Keratinocyte (primary cell): Measurements from ENCODE around the gene DEFB132. TPM values are rescaled to one million over a fixed set of nuclear protein-coding genes. Genes with fewer than 3 reads are reported as not detected.

ENCODE experiments used
- DNase-seq: peaks from one replicate; pipeline ENCODE4 v3.0.0-alpha.2; 2011; ENCODE audit warnings: low read depth, missing footprints, low spot score
- FAIRE-seq: peaks from 2 replicates; lab custom pipeline; 2011; peaks lifted over from hg19 to GRCh38; lab: Jason Lieb, UNC
- H2AFZ ChIP-seq: 2 replicates; pipeline ENCODE4 v1.6.0; 2012; ENCODE audit warnings: low read length, control low read depth, inconsistent platforms; ENCODE audit not compliant: control insufficient read depth
- H3K27ac ChIP-seq: 2 replicates; pipeline ENCODE4 v1.5.1; 2011; ENCODE audit warnings: low read length; ENCODE audit not compliant: control insufficient read depth, insufficient read depth
- H3K27me3 ChIP-seq: 3 replicates; pipeline ENCODE4 v1.6.0; 2011; ENCODE audit warnings: low read length; ENCODE audit not compliant: control insufficient read depth, insufficient read depth; ENCODE audit errors: extremely low read depth
- H3K36me3 ChIP-seq, 2 experiments: 2 replicates in 1 of 2; 3 replicates in 1 of 2; pipeline ENCODE4 v1.5.1; 2011; ENCODE audit warnings: low read length in 2 of 2, mild to moderate bottlenecking in 1 of 2; ENCODE audit not compliant: control insufficient read depth in 2 of 2, insufficient read depth in 2 of 2; ENCODE audit errors: extremely low read depth in 1 of 2
- H3K4me1 ChIP-seq: 3 replicates; pipeline ENCODE4 v1.5.1; 2011; ENCODE audit warnings: low read length; ENCODE audit not compliant: control insufficient read depth, insufficient read depth; ENCODE audit errors: extremely low read depth
- H3K4me2 ChIP-seq: 3 replicates; pipeline ENCODE4 v1.6.0; 2011; ENCODE audit warnings: low read depth, low read length; ENCODE audit not compliant: control insufficient read depth, insufficient read depth; ENCODE audit errors: extremely low read depth
- H3K4me3 ChIP-seq, 3 experiments: fragments of 200-600 bp in 1 of 3; sonication (generic) in 1 of 3; 2 replicates in 2 of 3; 3 replicates in 1 of 3; pipeline ENCODE4 v1.5.1; 2011 to 2016; ENCODE audit warnings: low read length in 3 of 3, mild to moderate bottlenecking in 3 of 3, control low read depth in 2 of 3, inconsistent platforms in 1 of 3, low read depth in 1 of 3, mixed read lengths in 1 of 3, mixed run types in 1 of 3, moderate library complexity in 1 of 3; ENCODE audit not compliant: control insufficient read depth in 2 of 3, insufficient read depth in 2 of 3; ENCODE audit errors: extremely low read depth in 1 of 3
- H3K79me2 ChIP-seq: 2 replicates; pipeline ENCODE4 v1.6.0; 2012; ENCODE audit warnings: low read length; ENCODE audit not compliant: control insufficient read depth, insufficient read depth
- H3K9ac ChIP-seq: 3 replicates; pipeline ENCODE4 v1.6.0; 2011; ENCODE audit warnings: low read length; ENCODE audit not compliant: control insufficient read depth, insufficient read depth; ENCODE audit errors: extremely low read depth
- H3K9me1 ChIP-seq: 3 replicates; pipeline ENCODE4 v1.6.0; 2011; ENCODE audit warnings: low read length; ENCODE audit not compliant: control insufficient read depth, insufficient read depth; ENCODE audit errors: extremely low read depth
- H3K9me3 ChIP-seq: 2 replicates; pipeline ENCODE4 v1.5.1; 2012; ENCODE audit warnings: low read depth, low read length; ENCODE audit not compliant: control insufficient read depth
- H4K20me1 ChIP-seq: 3 replicates; pipeline ENCODE4 v1.6.0; 2011; ENCODE audit warnings: low read length; ENCODE audit not compliant: control insufficient read depth, insufficient read depth; ENCODE audit errors: extremely low read depth
- EZH2 ChIP-seq: IDR thresholded peaks from one replicate; pipeline ENCODE4 v1.6.1; 2012; ENCODE audit warnings: inconsistent platforms, mild to moderate bottlenecking, low read length, moderate library complexity
- dilution Hi-C: fragments of 300-500 bp; cut with MboI; formaldehyde crosslinking; loops from one replicate; pipeline ENCODE4 v1.7.0; 2020; ENCODE audit warnings: low sequenced_read_pairs; ENCODE audit not compliant: extremely low pct_ligation_motif_present
- polyA minus RNA-seq, 3 experiments: library from RNA; depleted of rRNA, polyadenylated mRNA; stranded (reverse); fragments of >200 nt; gene quantifications; 1 replicate in 1 of 3; 2 replicates in 1 of 3; 3 replicates in 1 of 3; pipeline ENCODE4 v1.2.3, GENCODE V29; 2011
- polyA plus RNA-seq, 5 experiments: library from polyadenylated mRNA; depleted of rRNA in 3 of 5; stranded (reverse) in 3 of 5; stranded (forward) in 1 of 5; unstranded in 1 of 5; fragments of >200 nt; gene quantifications; 1 replicate in 1 of 5; 2 replicates in 3 of 5; 3 replicates in 1 of 5; pipeline versions ENCODE4 v1.2.1 to v1.2.3, GENCODE V29; 2011 to 2012; ENCODE audit warnings: missing spikeins in 2 of 5, low read depth in 1 of 5, low replicate concordance in 1 of 5
- TF ChIP-seq, protein P1 (sequence below), 3 experiments: IDR thresholded peaks in 1 of 3; conservative IDR thresholded peaks in 1 of 3; optimal IDR thresholded peaks in 1 of 3; 2 replicates in 2 of 3; 3 replicates in 1 of 3; pipeline versions ENCODE3 to v1.5.1; 2011; ENCODE audit warnings: low read length in 3 of 3, mild to moderate bottlenecking in 3 of 3, moderate library complexity in 2 of 3, control low read depth in 1 of 3, inconsistent platforms in 1 of 3; ENCODE audit not compliant: insufficient read depth in 2 of 3; ENCODE audit errors: extremely low read depth in 1 of 3

The DEFB132 gene
- polyA plus RNA-seq (not detected in 3 replicates), polyA minus RNA-seq (not detected in 3 replicates)
- polyA plus RNA-seq (2011; ENCODE audit: low read depth) = not detected
- not detected in 2 replicates for polyA plus RNA-seq (2011; cell fraction: cytosol; rRNA removed)
- polyA plus RNA-seq (2011; cell fraction: nucleus; rRNA removed) = not detected in 2 replicates
- not detected in 2 replicates for polyA plus RNA-seq (2012; ENCODE audit: low replicate concordance)
- polyA minus RNA-seq (2011; cell fraction: cytosol; rRNA and poly(A)+ RNA removed) = not detected
- polyA minus RNA-seq (2011; cell fraction: nucleus; rRNA and poly(A)+ RNA removed) = not detected in 2 replicates

- H3K36me3 ChIP-seq = no peaks in the 10 kb centered on the region
- no peak within 1 kb of the TSS for H3K4me2 ChIP-seq
- H3K27me3 ChIP-seq = peaks cover 14% of the 10 kb centered on the region
- no peaks in the 10 kb centered on the region for H4K20me1 ChIP-seq
- H3K9me1 ChIP-seq = no peaks in the 10 kb centered on the region
- no peaks in the 10 kb centered on the region for H3K79me2 ChIP-seq
- DNase-seq (no peak), FAIRE-seq (no peak)
- H3K27ac ChIP-seq = no peak within 1 kb of the TSS
- H2AFZ ChIP-seq = no peak within 1 kb of the TSS
- dilution Hi-C loops = no loop called here
- TF ChIP-seq EZH2 = no peak
- TF ChIP-seq, protein P1, sequence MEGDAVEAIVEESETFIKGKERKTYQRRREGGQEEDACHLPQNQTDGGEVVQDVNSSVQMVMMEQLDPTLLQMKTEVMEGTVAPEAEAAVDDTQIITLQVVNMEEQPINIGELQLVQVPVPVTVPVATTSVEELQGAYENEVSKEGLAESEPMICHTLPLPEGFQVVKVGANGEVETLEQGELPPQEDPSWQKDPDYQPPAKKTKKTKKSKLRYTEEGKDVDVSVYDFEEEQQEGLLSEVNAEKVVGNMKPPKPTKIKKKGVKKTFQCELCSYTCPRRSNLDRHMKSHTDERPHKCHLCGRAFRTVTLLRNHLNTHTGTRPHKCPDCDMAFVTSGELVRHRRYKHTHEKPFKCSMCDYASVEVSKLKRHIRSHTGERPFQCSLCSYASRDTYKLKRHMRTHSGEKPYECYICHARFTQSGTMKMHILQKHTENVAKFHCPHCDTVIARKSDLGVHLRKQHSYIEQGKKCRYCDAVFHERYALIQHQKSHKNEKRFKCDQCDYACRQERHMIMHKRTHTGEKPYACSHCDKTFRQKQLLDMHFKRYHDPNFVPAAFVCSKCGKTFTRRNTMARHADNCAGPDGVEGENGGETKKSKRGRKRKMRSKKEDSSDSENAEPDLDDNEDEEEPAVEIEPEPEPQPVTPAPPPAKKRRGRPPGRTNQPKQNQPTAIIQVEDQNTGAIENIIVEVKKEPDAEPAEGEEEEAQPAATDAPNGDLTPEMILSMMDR (optimal IDR thresholded peaks at IDR 0.05 in 1 of 3, IDR thresholded peaks at IDR 0.05 in 1 of 3, conservative IDR thresholded peaks at IDR 0.05 in 1 of 3; ENCODE audit: extremely low read depth in 1 of 3, insufficient read depth in 2 of 3, low read length in 3 of 3) = no peak
- no peaks in the 10 kb centered on the region for H3K4me1 ChIP-seq
- H3K9me3 ChIP-seq = no peaks in the 10 kb centered on the region
- H3K9ac ChIP-seq = no peak within 1 kb of the TSS
- no peak within 1 kb of the TSS for H3K4me3 ChIP-seq
Observed at GRCh38 chr20:257419-257818, at the start of gene DEFB132. Gene DEFB132 (plus strand): TSS chr20:257724. CDS start chr20:257779, 55 bp downstream.

GRCh38 chr20:208942-209566 lies 48.5 kb upstream of the DEFB132 start:
- no peak overlapping the region for H3K4me3 ChIP-seq
- H3K4me2 ChIP-seq = no peak overlapping the region
- H3K27me3 ChIP-seq = peaks cover 3% of the 10 kb centered on the region
- no peak overlapping the region for H2AFZ ChIP-seq
- no peak overlapping the region for H3K9ac ChIP-seq
- H3K27ac ChIP-seq = no peak overlapping the region
- FAIRE-seq (peak; percentile 39), DNase-seq (peak; percentile 46)
- no peaks in the 10 kb centered on the region for H3K9me3 ChIP-seq
- no peaks in the 10 kb centered on the region for H4K20me1 ChIP-seq
- no peaks in the 10 kb centered on the region for H3K79me2 ChIP-seq
- TF ChIP-seq, protein P1 (optimal IDR thresholded peaks at IDR 0.05 in 1 of 3, IDR thresholded peaks at IDR 0.05 in 1 of 3, conservative IDR thresholded peaks at IDR 0.05 in 1 of 3; ENCODE audit: extremely low read depth in 1 of 3, insufficient read depth in 2 of 3, low read length in 3 of 3) = peak; percentile 24 to 75 (median 55)
- TF ChIP-seq EZH2 = no peak
- H3K9me1 ChIP-seq = no peaks in the 10 kb centered on the region
- dilution Hi-C loops = no loop called here
- H3K36me3 ChIP-seq = no peaks in the 10 kb centered on the region
- H3K4me1 ChIP-seq = no peaks in the 10 kb centered on the region
